Activated CD4-positive, alpha-beta T cell treated with anti-CD3 and anti-CD28 coated beads, Interleukin-2, Interleukin-4, amounts not matched to agents 100 ng/mL and 50 ng/mL, durations not matched to agents 16 hours and 8 hours (primary cell): ENCODE measurements around the gene TMEM114.
"Not testable (repeated sequence)": the region's sequence is repeated elsewhere in the genome, so short reads cannot be mapped to it uniquely, and the experiment has no call there.

Experiments used
- DNase-seq: peaks from one replicate; pipeline ENCODE4 v3.0.0-alpha.2; 2020; ENCODE audit warnings: low spot score

Gene TMEM114

GRCh38 chr16:8575399-8575798 is 14.9 kb downstream of the TMEM114 start:
- no peak for DNase-seq

DNA sequence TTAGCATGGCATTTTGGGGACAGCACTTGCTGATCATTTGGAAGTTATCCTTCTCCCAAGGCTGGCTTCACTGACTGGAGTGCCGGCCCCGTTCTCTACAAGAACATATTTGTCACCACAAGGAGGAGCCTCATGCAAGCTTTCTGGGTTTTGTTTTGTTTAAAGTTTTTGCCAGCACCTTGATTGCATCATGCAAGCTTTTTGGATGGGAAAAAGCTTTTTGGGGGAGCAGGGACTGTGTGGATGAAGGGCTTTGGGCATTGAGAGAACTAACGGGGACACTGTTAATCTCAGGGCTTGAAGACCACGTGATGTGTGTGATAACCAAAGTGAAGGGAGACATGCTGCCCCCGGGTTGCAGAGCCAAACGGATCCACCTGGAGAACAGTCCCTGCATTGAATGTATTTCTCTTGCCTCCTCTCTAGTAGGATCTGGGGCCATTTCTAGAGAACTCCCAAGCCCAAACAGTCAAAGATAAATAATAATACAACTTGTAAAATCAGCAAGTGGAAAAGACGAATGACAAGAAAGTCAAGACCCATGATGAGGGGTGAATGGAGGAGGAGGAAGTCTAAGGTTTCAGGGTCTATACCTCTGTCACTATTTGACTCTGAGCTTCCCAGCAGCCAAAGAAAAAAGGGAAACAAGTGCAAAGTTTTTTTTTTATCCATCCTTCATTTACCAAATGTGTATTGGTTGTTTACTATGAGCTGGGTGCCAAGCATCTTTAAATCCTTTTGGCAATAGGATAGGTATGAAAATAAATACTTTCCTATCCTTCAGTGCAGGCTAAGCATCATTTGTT is 17.2 kb downstream of the TMEM114 start:
- DNase-seq = peak; percentile 15

DNA sequence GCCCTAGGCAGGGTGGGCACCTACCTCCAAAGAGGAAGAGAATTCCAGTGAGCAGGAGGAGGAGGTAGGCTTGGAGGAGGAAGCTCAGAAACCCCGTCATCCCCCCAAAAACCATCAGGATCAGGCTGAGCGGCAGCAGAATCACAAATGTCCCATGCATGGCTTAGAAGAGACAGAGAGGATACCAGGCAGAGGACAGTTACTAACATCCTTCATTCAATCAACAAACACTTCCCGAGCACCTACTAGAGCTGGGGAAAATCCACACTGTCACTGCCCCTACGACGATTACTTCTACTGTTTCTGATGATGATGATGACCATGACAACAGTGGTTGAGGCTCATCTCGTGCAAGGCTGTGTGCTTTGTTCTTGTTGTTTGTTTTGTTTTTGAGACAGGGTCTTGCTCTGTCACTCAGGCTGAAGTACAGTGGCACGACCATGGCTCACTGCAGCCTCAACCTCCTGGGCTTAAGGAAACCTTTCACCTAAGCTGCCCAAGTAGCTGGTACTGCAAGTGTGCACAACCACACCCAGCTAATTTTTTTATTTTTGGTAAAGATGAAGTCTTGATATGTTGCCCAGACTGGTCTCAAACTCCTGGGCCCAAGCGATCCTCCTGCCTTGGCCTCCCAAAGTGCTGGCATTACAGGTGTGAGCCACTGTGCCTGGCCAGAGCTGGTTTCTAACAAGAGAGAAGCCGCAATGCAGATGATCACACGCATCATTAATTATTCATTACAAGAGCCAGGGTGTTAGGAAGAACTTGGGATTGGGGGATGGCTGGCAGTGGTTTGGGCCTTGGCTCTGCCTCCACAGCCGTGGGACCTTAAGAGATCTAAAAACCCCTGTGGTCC is 18.0 kb downstream of the TMEM114 start:
- no peak for DNase-seq

GRCh38 chr16:8571061-8571596 is 19.2 kb downstream of the TMEM114 start:
- no peak for DNase-seq

GRCh38 chr16:8570393-8570792 is 19.9 kb downstream of the TMEM114 start:
- not testable (repeated sequence) for DNase-seq

GRCh38 chr16:8569650-8570346 is 20.5 kb downstream of the TMEM114 start:
- DNase-seq = no peak

- DNase-seq = no peak
These were observed 22.1 kb downstream of the TMEM114 start for GRCh38 chr16:8568231-8568617.

DNA sequence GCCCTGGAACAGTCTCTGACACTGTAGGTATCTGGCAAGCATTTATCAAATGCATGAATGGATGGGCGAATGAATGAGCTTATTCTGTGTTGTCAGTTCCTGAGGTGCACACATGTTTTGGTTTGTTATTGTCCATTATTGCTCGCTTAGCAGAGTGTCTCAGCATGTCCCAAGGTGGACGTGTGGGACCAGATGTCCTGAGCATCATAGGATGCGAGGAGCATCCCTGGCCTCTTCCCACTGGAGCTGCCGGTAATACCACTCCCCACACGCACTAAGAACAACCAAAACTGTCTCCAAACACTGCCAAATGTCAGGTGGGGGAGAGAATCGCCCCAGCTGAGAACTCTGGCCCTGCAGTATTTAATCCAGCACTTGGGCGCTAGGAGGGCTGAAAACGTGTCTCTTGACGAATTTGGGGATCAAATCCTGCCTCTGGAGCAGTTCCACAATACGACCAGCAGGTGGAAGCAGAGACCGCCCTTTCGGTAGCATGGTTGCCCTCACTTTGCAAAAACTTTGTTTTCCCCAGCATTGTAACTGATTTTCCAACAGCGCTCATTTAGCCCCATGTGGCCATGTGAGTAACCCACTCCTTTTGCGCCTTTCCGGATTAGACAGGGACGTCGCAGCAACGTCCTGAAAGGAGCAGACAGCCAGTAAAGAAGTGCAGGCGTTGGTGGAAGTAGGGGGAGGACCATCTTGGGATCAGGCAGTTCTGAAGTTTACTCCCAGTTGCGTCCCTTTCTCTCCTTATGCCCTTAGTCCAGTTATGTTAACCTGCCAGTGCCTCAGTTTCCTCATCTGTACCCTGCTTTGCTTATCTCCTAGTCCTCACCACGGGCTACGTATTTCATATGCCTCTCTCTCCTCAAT is 22.7 kb downstream of the TMEM114 start:
- DNase-seq = peak; percentile 89

DNA sequence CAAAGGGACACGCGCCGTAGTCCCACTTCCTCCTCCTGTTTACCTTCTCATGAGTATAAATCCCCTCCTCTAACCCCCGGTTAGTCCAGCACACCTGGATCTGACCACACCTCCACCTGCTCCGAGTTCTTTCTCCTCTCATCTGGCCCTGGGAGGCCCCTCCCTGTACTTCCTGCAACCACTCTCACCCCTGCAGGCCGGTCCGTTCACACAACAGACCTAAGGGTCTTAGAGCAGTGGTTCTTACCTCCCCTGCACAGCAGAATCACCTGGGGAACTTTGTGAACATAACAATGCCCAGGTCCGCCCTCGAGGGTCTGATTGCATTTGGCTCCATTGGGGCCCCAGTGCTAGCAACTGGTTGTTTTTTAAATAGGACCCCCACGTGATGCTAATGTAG is 24.8 kb downstream of the TMEM114 start:
- no peak for DNase-seq

DNA sequence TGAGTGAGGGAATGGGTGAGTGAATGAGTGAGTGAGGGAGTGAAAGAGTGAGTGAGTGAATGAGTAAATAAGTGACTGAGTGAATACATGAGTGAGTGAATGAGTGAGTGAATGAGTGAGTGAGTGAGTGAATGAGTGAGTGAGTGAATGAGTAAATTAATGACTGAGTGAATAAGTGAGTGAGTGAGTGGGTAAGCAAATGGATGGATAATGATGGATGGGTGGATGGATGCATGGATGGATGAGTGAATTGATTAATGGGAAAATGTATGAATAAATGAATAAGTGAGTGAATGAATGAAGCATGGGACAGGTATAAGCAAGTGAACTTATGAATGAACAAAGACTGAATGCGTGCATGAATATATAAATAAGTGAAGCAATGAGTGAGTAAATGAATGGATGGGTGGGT is 25.4 kb downstream of the TMEM114 start:
- no peak for DNase-seq

GRCh38 chr16:8563944-8564540 is 26.3 kb downstream of the TMEM114 start:
- DNase-seq = not testable (repeated sequence)

DNA sequence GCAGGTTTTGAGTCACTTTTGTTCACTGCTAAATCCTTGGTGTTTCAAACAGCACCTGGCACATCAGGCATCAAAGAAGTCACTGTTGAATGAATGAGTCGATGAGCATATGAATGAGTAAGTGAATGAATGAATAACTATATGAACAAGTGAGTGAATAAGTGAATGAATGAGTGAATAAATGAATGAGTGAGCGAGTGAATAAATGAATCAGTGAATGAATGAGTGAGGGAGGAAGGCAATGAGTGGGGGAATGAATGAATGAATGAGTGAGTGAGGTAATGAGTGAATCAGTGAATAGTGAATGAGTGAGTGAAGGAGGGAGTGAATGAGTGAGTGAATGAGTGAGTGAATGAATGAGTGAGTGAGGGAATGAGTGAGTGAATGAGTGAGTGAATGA is 28.8 kb downstream of the TMEM114 start:
- DNase-seq = no peak

GRCh38 chr16:8555400-8555799 is 34.9 kb downstream of the TMEM114 start:
- no peak for DNase-seq

DNA sequence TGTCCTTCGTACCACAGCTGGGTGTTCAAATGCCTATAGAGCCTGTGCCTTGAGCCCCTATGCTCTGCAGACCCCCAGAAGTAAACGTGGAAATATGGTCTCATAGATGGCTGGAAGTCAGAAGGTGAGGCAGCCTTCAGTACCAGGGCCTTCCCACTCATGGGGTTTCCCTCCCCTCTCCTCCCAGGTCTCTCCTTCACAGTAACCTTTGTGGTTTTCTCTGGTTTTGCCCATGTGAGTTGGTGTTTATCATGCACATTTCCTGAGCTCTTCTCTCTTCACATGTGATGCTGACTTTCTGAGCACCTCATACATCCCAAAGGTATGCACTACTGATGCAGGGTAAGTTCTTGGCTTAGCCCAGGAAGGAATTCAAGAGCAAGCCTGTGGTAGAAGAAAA is 35.4 kb downstream of the TMEM114 start:
- DNase-seq = no peak

DNA sequence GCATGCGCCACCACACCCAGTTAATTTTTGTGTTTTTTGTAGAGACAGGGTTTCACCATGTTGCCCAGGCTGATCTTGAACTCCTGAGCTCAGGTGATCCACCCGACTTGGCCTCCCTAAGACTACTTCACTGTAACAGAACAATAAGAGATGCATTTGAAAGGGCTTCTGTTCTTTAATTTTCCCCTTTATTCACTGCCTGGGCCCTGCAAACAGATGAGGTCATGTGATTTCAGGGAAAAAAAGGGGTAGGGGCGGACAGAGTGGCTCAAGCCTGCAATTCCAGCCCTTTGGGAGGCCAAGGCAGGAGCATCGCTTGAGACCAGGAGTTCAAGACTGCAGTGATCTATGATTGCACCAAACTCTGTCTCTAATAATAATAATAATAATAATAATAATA is 36.3 kb downstream of the TMEM114 start:
- DNase-seq = no peak

- no peak for DNase-seq
These were observed 37.7 kb downstream of the TMEM114 start for GRCh38 chr16:8552487-8553221.

GRCh38 chr16:8551388-8552332 is 38.7 kb downstream of the TMEM114 start:
- DNase-seq = no peak

DNA sequence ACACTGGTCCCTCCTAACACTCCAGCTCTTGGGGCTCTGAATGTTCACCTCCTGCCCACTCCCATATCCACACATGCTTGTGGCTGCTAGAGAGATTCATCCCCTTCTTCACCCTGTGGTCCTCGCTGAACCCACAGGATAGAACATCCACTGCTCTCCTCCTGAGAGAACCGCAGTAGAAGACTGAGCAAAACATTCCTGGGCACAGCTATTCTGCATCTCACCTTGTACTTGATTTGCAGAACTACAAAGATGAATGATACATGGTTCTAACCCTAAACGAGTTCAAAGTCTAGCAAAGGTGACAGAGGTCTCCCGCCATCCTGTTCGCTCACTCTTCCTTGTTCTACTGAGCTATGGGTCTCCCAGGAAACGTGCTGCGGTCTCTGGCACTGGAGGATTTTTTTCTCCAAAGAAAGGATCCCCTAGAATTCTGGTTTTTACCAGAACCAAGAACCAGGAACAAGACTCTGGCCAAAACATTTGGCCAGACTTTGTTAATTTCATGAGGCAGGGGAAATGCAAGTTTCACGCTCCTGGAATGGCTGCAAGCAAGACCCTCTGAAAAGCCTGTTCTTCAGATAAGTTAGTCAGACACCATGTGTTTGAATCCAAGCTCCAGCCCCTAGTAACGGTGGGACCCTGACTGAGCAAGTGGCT is 39.5 kb downstream of the TMEM114 start:
- DNase-seq = no peak
